Neural cell (in vitro differentiated cells): ENCODE data around the gene LRRC71. TPM values are rescaled to one million over a fixed set of nuclear protein-coding genes. Genes with fewer than 3 reads are reported as not detected.

ENCODE experiments used
- H2AFZ ChIP-seq: fragments of 200-600, 300-800 bp; sonication (generic), shearing (Covaris generic); 2 replicates; pipeline ENCODE4 v1.6.0; 2014; ENCODE audit warnings: low read depth, mild to moderate bottlenecking, antibody characterized with exemption, low read length, moderate library complexity
- H3F3A ChIP-seq: fragments of 200-600 bp; shearing (Covaris generic); 2 replicates; pipeline ENCODE4 v1.6.1; 2016; ENCODE audit warnings: mild to moderate bottlenecking, moderate library complexity, mixed read lengths, antibody characterized with exemption, low read length; ENCODE audit not compliant: insufficient read depth, poor library complexity, severe bottlenecking
- H3K27ac ChIP-seq: fragments of 200-600, 300-800 bp; sonication (generic), shearing (Covaris generic); 2 replicates; pipeline ENCODE4 v1.5.1; 2014; ENCODE audit warnings: mild to moderate bottlenecking, low read length, moderate library complexity
- H3K27me3 ChIP-seq: fragments of 300-800, 200-600 bp; sonication (generic), shearing (Covaris generic); 2 replicates; pipeline ENCODE4 v1.6.0; 2014; ENCODE audit warnings: mild to moderate bottlenecking, low read depth, low read length, moderate library complexity; ENCODE audit not compliant: insufficient read depth
- H3K36me3 ChIP-seq: fragments of 300-800, 200-600 bp; sonication (generic), shearing (Covaris generic); 2 replicates; pipeline ENCODE4 v1.5.1; 2014; ENCODE audit warnings: mild to moderate bottlenecking, antibody characterized with exemption, low read length, moderate library complexity; ENCODE audit not compliant: insufficient read depth
- H3K4me2 ChIP-seq: fragments of 300-800, 200-600 bp; sonication (generic), shearing (Covaris generic); 2 replicates; pipeline ENCODE4 v1.6.0; 2014; ENCODE audit warnings: mild to moderate bottlenecking, low read length
- H3K4me3 ChIP-seq: fragments of 300-800, 200-600 bp; sonication (generic), shearing (Covaris generic); 2 replicates; pipeline ENCODE4 v1.5.1; 2014; ENCODE audit warnings: mild to moderate bottlenecking, low read length, moderate library complexity
- H3K79me2 ChIP-seq: fragments of 200-600 bp; shearing (Covaris generic); replicated peaks from 2 replicates; pipeline ENCODE4 v1.6.0; 2014; ENCODE audit warnings: mild to moderate bottlenecking, low read length, moderate library complexity; ENCODE audit not compliant: insufficient read depth
- H3K9ac ChIP-seq: fragments of 300-800, 200-600 bp; sonication (generic), shearing (Covaris generic); 2 replicates; pipeline ENCODE4 v1.6.1; 2016; ENCODE audit warnings: mild to moderate bottlenecking, low read length, mixed read lengths
- H3K9me2 ChIP-seq: fragments of 200-600 bp; shearing (Covaris generic); 2 replicates; pipeline ENCODE4 v1.6.1; 2016; ENCODE audit warnings: mild to moderate bottlenecking, low read length, mixed read lengths; ENCODE audit not compliant: insufficient read depth
- H3K9me3 ChIP-seq: fragments of 200-600, 300-800 bp; sonication (generic), shearing (Covaris generic); 2 replicates; pipeline ENCODE4 v1.6.1; 2016; ENCODE audit warnings: mild to moderate bottlenecking, mixed run types, low read length, moderate library complexity, mixed read lengths
- H4K20me1 ChIP-seq: fragments of 200-600 bp; shearing (Covaris generic); 2 replicates; pipeline ENCODE4 v1.6.1; 2016; ENCODE audit warnings: mild to moderate bottlenecking, mixed run types; ENCODE audit not compliant: insufficient read depth
- CTCF ChIP-seq: fragments of 450-650 bp; IDR thresholded peaks from 2 replicates; pipeline ENCODE4 v1.5.1; 2014; ENCODE audit warnings: antibody characterized with exemption, mild to moderate bottlenecking, moderate library complexity; ENCODE audit not compliant: poor library complexity, severe bottlenecking
- EP300 ChIP-seq: fragments of 450-650 bp; conservative IDR thresholded peaks from 2 replicates; pipeline ENCODE4 v1.6.1; 2014; ENCODE audit warnings: antibody characterized with exemption, mild to moderate bottlenecking, moderate library complexity; ENCODE audit not compliant: poor library complexity, severe bottlenecking
- EZH2 ChIP-seq: fragments of 200-600, 300-800 bp; shearing (Covaris generic), sonication (generic); IDR thresholded peaks from 2 replicates; pipeline ENCODE4 v1.6.1; 2014; ENCODE audit warnings: antibody characterized with exemption, low read length, borderline replicate concordance, mild to moderate bottlenecking; ENCODE audit not compliant: insufficient read depth, poor library complexity, severe bottlenecking
- MXI1 ChIP-seq: fragments of 450-650 bp; conservative IDR thresholded peaks from 2 replicates; pipeline ENCODE4 v1.6.1; 2014; ENCODE audit warnings: antibody characterized with exemption, mild to moderate bottlenecking; ENCODE audit not compliant: poor library complexity, severe bottlenecking
- POLR2AphosphoS5 ChIP-seq: IDR thresholded peaks from 2 replicates; pipeline ENCODE4 v1.6.1; 2012
- RAD21 ChIP-seq: fragments of 450-650 bp; conservative IDR thresholded peaks from 2 replicates; pipeline ENCODE4 v1.6.1; 2014; ENCODE audit warnings: antibody characterized with exemption, mild to moderate bottlenecking, moderate library complexity
- REST ChIP-seq: IDR thresholded peaks from 2 replicates; pipeline ENCODE4 v1.6.1; 2012; ENCODE audit warnings: borderline replicate concordance
- SMC3 ChIP-seq: fragments of 450-650 bp; conservative IDR thresholded peaks from 2 replicates; pipeline ENCODE4 v1.6.1; 2014; ENCODE audit warnings: antibody characterized with exemption, mild to moderate bottlenecking, moderate library complexity; ENCODE audit not compliant: poor library complexity
- TAF1 ChIP-seq: IDR thresholded peaks from 2 replicates; pipeline ENCODE4 v1.6.1; 2012; ENCODE audit warnings: low read depth
- polyA plus RNA-seq: library from polyadenylated mRNA; depleted of rRNA; stranded (reverse); fragments of >200 nt; gene quantifications from 2 replicates; pipeline ENCODE4 v1.2.3, GENCODE V29; 2014

Gene LRRC71
- polyA plus RNA-seq, 1 donor from 2014 or later: not detected

- TF ChIP-seq CTCF: peak; percentile 90
- no peak for TF ChIP-seq REST
- TF ChIP-seq SMC3: peak; percentile 91
- TF ChIP-seq POLR2AphosphoS5: no peak
- peak; percentile 90 for TF ChIP-seq RAD21
- peaks cover 41% of the 10 kb centered on the region for H3K27me3 ChIP-seq
- H3K4me2 ChIP-seq: no peak overlapping the region
- no peaks in the 10 kb centered on the region for H3F3A ChIP-seq
- no peaks in the 10 kb centered on the region for H3K9me2 ChIP-seq
- no peaks in the 10 kb centered on the region for H3K36me3 ChIP-seq
- no peaks in the 10 kb centered on the region for H3K79me2 ChIP-seq
- no peaks in the 10 kb centered on the region for H4K20me1 ChIP-seq
- H3K9ac ChIP-seq: no peak overlapping the region
- no peak overlapping the region for H3K27ac ChIP-seq
- no peak overlapping the region for H2AFZ ChIP-seq
- H3K4me3 ChIP-seq: no peak overlapping the region
- no peaks in the 10 kb centered on the region for H3K9me3 ChIP-seq
Measured at GRCh38 chr1:156889802-156890580, 30.4 kb upstream of the LRRC71 start.

- Histone ChIP-seq H4K20me1 (no peaks in the 10 kb centered on the region), H3F3A (no peaks in the 10 kb centered on the region), H3K79me2 (no peaks in the 10 kb centered on the region), H3K36me3 (no peaks in the 10 kb centered on the region), H3K9me2 (no peaks in the 10 kb centered on the region), H3K9me3 (no peaks in the 10 kb centered on the region), H3K4me2 (no peak overlapping the region), H3K27ac (no peak overlapping the region), H3K27me3 (peaks cover 46% of the 10 kb centered on the region), H3K9ac (no peak overlapping the region), H2AFZ (no peak overlapping the region), H3K4me3 (no peak overlapping the region)
- TF ChIP-seq EP300 (no peak), EZH2 (no peak), SMC3 (peak; percentile 69), POLR2AphosphoS5 (no peak), RAD21 (peak; percentile 39), MXI1 (no peak), TAF1 (no peak), CTCF (peak; percentile 74)
Measured at GRCh38 chr1:156892190-156893047, 28.0 kb upstream of the LRRC71 start.
